ENCODE data around the gene EEPD1. TPM values are rescaled to one million over a fixed set of nuclear protein-coding genes. Genes with fewer than 3 reads are reported as not detected.

The EEPD1 gene
- total RNA-seq, 1 donor from 2014 or later: 9.9 TPM

- Histone ChIP-seq H3K27me3 (no peaks in the 10 kb centered on the region), H3K27ac (no peak overlapping the region), H3K4me3 (no peak overlapping the region), H3K4me1 (peaks cover 26% of the 10 kb centered on the region), H3K36me3 (no peaks in the 10 kb centered on the region), H3K9me3 (no peaks in the 10 kb centered on the region)
- intact Hi-C loops (cut with DNase I): no loop called here
- TF ChIP-seq CTCF (IDR thresholded peaks at IDR 0.05): no peak
- peak; percentile 67 for ATAC-seq
- DNase-seq: no peak
Measured at GRCh38 chr7:36207451-36208291, 54.6 kb downstream of the EEPD1 start.

- Histone ChIP-seq H3K27me3 (no peaks in the 10 kb centered on the region), H3K36me3 (no peaks in the 10 kb centered on the region), H3K4me1 (peaks cover 19% of the 10 kb centered on the region), H3K9me3 (no peaks in the 10 kb centered on the region), H3K4me3 (no peak overlapping the region), H3K27ac (no peak overlapping the region)
- TF ChIP-seq CTCF (IDR thresholded peaks at IDR 0.05): no peak
- peak; percentile 9 for ATAC-seq
- intact Hi-C loops (cut with DNase I): no loop called here
- DNase-seq: no peak
Measured at GRCh38 chr7:36208426-36208825, 55.4 kb downstream of the EEPD1 start.

- ATAC-seq (no peak), DNase-seq (no peak)
- no peaks in the 10 kb centered on the region for H3K27me3 ChIP-seq
- no peak for TF ChIP-seq CTCF (IDR thresholded peaks at IDR 0.05)
- peaks cover 18% of the 10 kb centered on the region for H3K4me1 ChIP-seq
- intact Hi-C loops (cut with DNase I): no loop called here
- no peak overlapping the region for H3K27ac ChIP-seq
- no peak overlapping the region for H3K4me3 ChIP-seq
- no peaks in the 10 kb centered on the region for H3K9me3 ChIP-seq
- H3K36me3 ChIP-seq: no peaks in the 10 kb centered on the region
Measured at GRCh38 chr7:36208997-36209813, 56.2 kb downstream of the EEPD1 start.

GRCh38 chr7:36209814-36210183 is 56.7 kb downstream of the EEPD1 start:
- peaks cover 18% of the 10 kb centered on the region for H3K4me1 ChIP-seq
- H3K27me3 ChIP-seq: no peaks in the 10 kb centered on the region
- no peak overlapping the region for H3K27ac ChIP-seq
- no peak for TF ChIP-seq CTCF (IDR thresholded peaks at IDR 0.05)
- H3K36me3 ChIP-seq: no peaks in the 10 kb centered on the region
- ATAC-seq: no peak
- intact Hi-C loops (cut with DNase I): no loop called here
- DNase-seq: no peak
- H3K4me3 ChIP-seq: no peak overlapping the region
- H3K9me3 ChIP-seq: no peaks in the 10 kb centered on the region

GRCh38 chr7:36210291-36210922 is 57.4 kb downstream of the EEPD1 start:
- no peak for ATAC-seq
- intact Hi-C loops (cut with DNase I): no loop called here
- no peak overlapping the region for H3K4me3 ChIP-seq
- no peaks in the 10 kb centered on the region for H3K27me3 ChIP-seq
- H3K36me3 ChIP-seq: no peaks in the 10 kb centered on the region
- peaks cover 18% of the 10 kb centered on the region for H3K4me1 ChIP-seq
- no peak for TF ChIP-seq CTCF (IDR thresholded peaks at IDR 0.05)
- H3K27ac ChIP-seq: no peak overlapping the region
- DNase-seq: no peak
- H3K9me3 ChIP-seq: no peaks in the 10 kb centered on the region

Data from upper lobe of right lung (tissue), 1 donor.